ENCODE data around the gene IL17REL.

IL17REL gene

GRCh38 chr22:50044485-50045118, 32.0 kb upstream of the IL17REL start:
- no peak overlapping the region for H3K27ac ChIP-seq
- TF ChIP-seq, protein P1, sequence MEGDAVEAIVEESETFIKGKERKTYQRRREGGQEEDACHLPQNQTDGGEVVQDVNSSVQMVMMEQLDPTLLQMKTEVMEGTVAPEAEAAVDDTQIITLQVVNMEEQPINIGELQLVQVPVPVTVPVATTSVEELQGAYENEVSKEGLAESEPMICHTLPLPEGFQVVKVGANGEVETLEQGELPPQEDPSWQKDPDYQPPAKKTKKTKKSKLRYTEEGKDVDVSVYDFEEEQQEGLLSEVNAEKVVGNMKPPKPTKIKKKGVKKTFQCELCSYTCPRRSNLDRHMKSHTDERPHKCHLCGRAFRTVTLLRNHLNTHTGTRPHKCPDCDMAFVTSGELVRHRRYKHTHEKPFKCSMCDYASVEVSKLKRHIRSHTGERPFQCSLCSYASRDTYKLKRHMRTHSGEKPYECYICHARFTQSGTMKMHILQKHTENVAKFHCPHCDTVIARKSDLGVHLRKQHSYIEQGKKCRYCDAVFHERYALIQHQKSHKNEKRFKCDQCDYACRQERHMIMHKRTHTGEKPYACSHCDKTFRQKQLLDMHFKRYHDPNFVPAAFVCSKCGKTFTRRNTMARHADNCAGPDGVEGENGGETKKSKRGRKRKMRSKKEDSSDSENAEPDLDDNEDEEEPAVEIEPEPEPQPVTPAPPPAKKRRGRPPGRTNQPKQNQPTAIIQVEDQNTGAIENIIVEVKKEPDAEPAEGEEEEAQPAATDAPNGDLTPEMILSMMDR (conservative IDR thresholded peaks at IDR 0.05) = no peak

GRCh38 chr22:50041361-50042065, 28.9 kb upstream of the IL17REL start:
- TF ChIP-seq, protein P1 (conservative IDR thresholded peaks at IDR 0.05) = no peak
- H3K27ac ChIP-seq = no peak overlapping the region

GRCh38 chr22:50040717-50041116, 28.2 kb upstream of the IL17REL start:
- TF ChIP-seq, protein P1 (conservative IDR thresholded peaks at IDR 0.05) = no peak
- no peak overlapping the region for H3K27ac ChIP-seq

DNA sequence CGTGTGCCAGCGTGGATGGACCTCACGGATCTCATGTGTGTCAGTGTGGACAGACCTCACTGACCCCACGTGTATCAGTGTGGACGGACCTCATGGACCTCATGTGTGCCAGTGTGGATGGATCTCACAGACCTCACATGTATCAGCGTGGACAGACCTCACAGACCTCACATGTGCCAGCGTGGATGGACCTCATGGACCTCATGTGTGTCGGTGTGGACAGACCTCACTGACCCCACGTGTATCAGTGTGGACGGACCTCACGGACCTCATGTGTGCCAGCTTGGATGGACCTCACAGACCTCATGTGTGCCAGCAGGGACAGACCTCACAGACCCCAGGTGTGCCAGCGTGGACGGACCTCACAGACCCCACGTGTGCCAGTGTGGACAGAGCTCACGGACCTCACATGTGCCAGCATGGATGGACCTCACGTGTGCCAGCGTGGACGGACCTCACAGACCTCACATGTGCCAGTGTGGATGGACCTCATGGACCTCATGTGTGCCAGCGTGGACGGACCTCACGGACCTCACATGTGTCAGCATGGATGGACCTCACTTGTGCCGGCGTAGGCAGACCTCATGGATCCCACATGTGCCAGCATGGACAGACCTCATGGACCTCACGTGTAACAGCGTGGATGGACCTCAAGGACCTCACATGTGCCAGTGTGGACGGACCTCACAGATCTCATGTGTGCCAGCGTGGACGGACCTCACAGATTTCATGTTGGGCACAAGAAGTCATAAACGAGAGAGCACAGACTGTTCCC, 27.3 kb upstream of the IL17REL start:
- no peak overlapping the region for H3K27ac ChIP-seq
- TF ChIP-seq, protein P1 (conservative IDR thresholded peaks at IDR 0.05) = no peak

DNA sequence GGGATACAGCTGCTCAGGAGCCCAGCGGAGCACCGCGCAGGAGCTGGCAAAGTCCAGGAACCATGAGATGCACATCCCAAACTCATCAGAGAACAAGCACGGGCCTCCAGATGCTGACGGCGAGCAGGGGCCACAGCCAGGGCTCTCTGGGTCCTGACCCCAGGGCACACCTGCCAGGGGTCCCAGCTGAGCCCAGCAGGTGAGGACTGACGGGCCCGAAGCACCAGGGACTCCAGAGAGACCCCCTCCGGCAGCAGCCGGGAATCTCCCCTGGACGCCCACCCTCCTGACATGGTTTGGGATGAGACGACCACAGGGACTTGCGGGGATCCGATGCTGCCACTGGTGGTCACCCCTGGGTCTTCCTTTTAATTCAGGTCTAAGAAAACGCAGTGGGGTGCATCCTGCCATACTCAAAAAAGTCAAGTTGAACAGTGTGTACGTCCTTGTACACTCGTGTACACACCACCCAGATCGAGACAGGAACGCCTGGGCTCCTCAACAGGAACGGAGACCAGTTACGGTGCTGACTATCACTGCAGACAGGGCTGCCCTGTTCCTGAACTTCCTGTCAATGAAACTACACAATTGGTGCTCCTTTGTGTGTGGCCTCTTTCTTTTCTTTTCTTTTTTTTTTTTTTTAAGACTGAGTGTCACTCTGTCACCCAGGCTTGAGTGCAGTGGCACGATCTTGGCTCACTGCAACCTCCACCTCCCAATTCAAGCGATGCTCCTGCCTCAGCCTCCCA, 23.6 kb upstream of the IL17REL start:
- TF ChIP-seq, protein P1 (conservative IDR thresholded peaks at IDR 0.05) = no peak

GRCh38 chr22:50035131-50035881, 22.7 kb upstream of the IL17REL start:
- no peak overlapping the region for H3K27ac ChIP-seq
- TF ChIP-seq, protein P1 (conservative IDR thresholded peaks at IDR 0.05) = no peak

More for the DNA sequence above, 23.6 kb upstream of the IL17REL start:
- no peak overlapping the region for H3K27ac ChIP-seq

Measured in VCaP (cell line).